ENCODE data around the gene GPR132.

GRCh38 chr14:105023791-105024480 lies 41.3 kb downstream of the GPR132 start:
- TF ChIP-seq CTCF (IDR thresholded peaks at IDR 0.05) (no peak), POLR2A (IDR thresholded peaks at IDR 0.05) (no peak), POLR2AphosphoS5 (IDR thresholded peaks at IDR 0.05) (no peak), EP300 (IDR thresholded peaks at IDR 0.05) (no peak)
